GM19099 (cell line): ENCODE results near the gene SHF.

Experiments used
- POLR2A ChIP-seq: IDR thresholded peaks from 3 replicates; pipeline ENCODE4 v1.6.1; 2011; ENCODE audit warnings: low read depth; ENCODE audit not compliant: insufficient read length; ENCODE audit errors: extremely low read depth

SHF gene

DNA sequence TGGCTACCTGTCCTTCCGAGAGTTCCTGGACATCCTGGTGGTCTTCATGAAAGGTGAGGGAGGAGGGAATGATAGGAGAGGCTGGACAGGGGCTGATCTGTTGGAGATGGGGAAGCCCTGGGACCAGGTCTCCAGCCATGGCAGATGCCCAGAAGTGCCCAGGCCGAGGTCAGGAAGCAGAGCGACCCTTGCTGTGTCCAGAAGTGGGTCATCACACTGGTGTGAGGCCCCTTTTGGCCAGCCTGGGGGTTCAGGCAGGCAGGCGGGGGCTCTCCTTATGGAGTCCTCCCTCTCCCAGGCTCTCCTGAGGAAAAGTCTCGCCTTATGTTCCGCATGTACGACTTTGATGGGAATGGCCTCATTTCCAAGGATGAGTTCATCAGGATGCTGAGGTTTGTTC is 40.2 kb downstream of the SHF start:
- no peak for TF ChIP-seq POLR2A

DNA sequence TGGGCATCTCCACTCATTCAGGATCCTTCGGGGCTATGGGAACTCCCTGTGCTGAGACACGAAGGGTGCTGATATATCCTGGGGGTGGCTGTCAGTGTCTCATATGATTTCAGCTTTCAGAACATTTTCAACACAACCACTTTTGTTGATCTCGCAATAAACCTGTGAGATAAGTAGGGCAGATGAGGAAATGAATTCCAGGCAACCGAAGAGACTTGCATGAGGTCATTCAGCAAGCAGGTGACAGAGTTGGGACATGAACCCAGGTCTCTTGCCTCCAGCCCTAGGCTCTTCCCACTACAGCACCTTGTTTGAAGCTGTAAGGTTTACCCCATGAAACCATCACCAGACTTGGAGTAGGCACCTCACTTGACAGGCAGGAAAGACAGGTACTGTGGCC is 41.4 kb downstream of the SHF start:
- no peak for TF ChIP-seq POLR2A

GRCh38 chr15:45144775-45145174 is 43.0 kb downstream of the SHF start:
- TF ChIP-seq POLR2A, result no peak

DNA sequence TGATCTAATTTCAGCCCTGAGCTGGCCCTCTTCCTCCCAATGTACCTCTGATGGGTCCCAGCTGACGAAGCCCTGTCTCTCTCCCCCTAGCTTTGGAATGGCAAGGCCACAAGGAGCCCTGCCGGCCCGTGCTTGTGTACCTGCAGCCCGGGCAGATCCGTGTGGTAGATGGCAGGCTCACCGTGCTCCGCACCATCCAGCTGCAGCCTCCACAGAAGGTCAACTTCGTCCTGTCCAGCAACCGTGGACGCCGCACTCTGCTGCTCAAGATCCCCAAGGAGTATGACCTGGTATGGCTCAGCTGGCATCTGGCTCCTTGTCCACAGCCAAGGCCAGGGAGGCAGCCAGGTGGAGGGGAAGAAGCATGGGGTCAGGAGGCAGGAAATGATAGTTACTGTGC is 43.8 kb downstream of the SHF start:
- TF ChIP-seq POLR2A, result no peak

DNA sequence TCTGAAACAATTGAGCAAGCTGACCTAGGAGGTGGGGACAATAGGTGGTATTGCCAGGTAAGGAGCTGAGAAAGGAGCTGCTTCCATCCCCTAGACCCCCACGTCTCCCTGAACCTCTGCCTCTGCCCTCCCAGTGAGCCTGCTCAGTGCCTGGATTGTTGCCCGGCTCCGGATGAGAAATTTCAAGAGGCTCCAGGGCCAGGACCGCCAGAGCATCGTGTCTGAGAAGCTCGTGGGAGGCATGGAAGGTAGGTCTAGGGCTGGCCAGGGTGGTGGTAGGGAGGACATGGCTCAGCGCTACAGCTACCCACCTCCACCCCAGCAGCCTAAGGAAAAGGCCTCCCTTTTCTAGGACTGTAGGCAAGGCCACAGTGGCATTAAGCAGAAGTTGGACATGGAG is 44.7 kb downstream of the SHF start:
- TF ChIP-seq POLR2A, result no peak

DNA sequence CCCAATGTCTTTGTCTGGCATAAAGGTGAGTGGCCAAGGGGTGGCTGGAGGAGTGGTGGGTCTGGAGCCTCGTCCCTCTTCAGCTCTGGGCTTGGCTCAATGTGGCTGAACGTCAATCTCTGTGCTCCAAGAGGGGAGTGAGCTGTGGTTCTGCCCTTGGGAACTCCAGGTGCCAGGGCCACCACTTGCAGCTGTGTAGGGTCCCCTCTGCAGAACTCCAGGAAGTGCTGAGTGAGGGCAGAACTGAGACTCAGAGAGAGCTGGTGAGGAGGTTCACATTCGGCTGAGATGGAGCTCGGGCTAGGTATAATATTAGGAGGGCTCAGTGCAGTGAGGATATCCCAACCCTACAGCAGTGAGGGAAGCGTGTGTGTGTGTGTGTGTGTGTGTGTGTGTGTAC is 46.4 kb downstream of the SHF start:
- no peak for TF ChIP-seq POLR2A

- no peak for TF ChIP-seq POLR2A
These were observed 47.1 kb downstream of the SHF start for GRCh38 chr15:45140557-45141250.

DNA sequence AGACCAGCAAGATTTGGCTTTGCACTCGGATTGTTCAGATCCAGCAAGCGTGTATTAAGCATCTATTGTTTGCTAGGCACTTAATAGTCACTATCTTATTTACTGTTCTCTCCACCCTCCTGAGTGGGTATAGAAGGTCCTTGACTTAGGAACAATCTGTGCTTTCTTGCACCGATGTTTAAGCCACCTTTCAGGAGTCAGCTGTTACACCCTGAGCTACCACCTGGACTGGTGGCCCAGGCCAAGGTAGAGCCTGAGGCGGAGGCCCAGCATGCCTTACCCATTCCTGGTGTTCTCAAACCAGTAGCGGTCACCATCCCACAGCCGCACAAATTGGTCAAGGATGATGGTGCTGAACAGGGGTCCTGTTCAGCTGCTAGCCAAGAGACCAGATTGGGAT is 48.0 kb downstream of the SHF start:
- TF ChIP-seq POLR2A, result no peak

GRCh38 chr15:45138814-45139765 is 48.7 kb downstream of the SHF start:
- no peak for TF ChIP-seq POLR2A

- no peak for TF ChIP-seq POLR2A
These were observed 50.1 kb downstream of the SHF start for GRCh38 chr15:45137703-45138102.

- no peak for TF ChIP-seq POLR2A
These were observed 51.4 kb downstream of the SHF start for GRCh38 chr15:45136378-45136764.

DNA sequence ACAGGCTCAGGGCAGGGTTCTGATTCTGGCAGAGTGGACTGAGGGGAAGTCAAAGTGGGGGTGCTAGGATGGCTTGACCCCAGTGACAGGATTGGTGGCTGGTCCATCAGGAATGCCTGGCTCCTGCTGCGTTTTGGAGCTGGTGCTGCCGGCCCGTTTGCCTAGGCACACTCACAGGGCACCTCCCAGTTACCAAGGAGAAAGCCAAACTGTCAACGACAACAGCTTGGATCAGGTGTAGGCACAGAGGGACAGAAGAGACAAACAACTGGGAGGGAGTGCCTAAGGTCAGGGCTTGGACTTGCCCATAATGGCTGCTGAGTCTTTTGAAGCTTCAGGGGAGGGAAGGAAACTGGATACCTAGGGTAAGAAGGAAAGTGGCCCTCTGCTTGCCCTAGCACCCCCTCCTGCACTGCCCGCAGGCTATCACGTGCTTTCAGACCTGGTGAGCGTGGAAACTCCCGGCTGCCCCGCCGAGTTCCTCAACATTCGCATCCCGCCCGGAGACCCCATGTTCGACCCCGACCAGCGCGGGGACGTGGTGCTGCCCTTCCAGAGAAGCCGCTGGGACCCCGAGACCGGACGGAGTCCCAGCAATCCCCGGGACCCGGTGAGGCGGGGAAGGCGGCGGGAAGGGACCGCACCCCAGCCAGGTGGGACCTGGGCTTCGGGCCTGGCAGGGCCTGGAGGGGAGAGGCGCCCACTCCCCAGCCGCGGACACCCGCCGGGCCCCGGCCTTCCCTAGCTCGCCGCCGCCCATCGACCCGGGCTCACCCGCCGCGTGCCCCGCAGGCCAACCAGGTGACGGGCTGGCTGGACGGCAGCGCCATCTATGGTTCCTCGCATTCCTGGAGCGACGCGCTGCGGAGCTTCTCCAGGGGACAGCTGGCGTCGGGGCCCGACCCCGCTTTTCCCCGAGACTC is 52.8 kb downstream of the SHF start:
- no peak for TF ChIP-seq POLR2A

DNA sequence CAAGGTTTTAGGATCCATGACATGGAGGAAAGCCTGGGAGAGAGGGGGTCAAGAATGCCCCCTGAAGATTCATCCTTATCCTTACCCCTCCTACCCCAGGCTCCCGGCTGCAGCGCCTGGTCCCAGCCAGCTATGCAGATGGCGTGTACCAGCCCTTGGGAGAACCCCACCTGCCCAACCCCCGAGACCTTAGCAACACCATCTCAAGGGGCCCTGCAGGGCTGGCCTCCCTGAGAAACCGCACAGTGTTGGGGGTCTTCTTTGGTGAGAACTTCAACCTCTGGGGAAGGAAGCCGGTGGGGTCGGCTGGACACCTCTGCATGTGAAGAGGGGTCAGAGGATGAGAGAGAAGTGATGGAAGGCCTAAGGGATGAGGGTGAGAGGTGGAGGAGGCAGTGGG is 53.7 kb downstream of the SHF start:
- TF ChIP-seq POLR2A, result no peak

DNA sequence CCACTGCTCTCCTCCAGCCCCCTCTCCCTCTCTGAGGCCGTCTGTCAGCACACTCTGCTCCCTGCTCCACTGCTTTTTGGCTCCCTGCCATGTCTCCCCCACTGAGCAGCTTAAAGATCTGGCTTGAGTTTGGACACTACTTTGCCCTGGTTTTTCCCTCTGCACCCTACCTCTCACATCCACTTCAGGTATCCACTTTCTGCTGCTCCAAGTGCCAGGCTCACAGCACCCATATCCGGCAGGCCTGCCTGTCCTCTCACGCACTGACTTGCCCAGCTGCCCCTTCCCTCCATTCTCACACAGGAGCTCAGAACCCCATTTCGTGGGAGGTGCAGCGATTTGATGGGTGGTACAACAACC is 54.2 kb downstream of the SHF start:
- TF ChIP-seq POLR2A, result no peak
